Measurements from ENCODE around the gene GALNT3. TPM values are rescaled to one million over a fixed set of nuclear protein-coding genes. Genes with fewer than 3 reads are reported as not detected.

GALNT3 gene
- total and polyA plus RNA-seq, 2 of the 13 experiments (the other 11 are each of a cell fraction or from before 2014, with no cell fraction given) = 0.29 to 0.30 TPM

DNA sequence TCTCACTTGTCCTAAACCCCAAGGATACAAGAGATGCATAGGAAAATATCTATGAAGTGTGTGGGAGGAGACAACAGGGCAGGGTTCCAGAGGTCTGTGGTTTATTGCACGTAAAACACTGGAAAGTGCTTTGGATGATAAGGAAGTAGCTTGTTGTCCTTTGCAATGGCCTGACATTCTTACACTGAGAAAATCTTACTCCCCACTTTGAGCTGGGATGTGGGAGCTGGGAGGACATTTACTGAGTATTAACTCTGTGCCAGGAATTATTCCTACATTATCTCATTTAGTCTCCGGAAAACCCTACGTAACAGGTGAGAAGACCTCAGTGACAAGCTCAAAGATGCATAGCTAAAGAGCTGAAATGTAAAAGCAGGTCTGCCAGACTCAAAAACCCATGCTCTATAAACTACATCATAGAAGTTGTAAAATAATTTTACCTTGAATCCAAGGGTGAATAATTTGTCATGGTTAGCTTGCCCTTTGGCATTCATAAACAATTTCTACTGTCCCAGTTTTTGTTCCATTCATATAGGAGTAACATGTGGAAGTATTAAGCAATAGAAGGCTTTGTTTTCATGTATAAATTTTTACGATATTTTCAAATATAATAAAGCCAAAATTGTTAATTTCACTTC lies 9.2 kb upstream of the GALNT3 start:
- TF ChIP-seq EEA1 (CRISPR knock-in tag; IDR thresholded peaks at IDR 0.05; ENCODE audit: borderline replicate concordance) = no peak
- TF ChIP-seq ZEB1 (IDR thresholded peaks at IDR 0.05; ENCODE audit: insufficient replicate concordance, low read depth) = no peak
- no peak for TF ChIP-seq LCORL (IDR thresholded peaks at IDR 0.05)
- TF ChIP-seq LCORL (CRISPR knock-in tag; IDR thresholded peaks at IDR 0.05) = no peak
- TF ChIP-seq ZNF660 (CRISPR knock-in tag; IDR thresholded peaks at IDR 0.05; ENCODE audit: borderline replicate concordance, low read depth) = no peak
- TF ChIP-seq, protein P1, sequence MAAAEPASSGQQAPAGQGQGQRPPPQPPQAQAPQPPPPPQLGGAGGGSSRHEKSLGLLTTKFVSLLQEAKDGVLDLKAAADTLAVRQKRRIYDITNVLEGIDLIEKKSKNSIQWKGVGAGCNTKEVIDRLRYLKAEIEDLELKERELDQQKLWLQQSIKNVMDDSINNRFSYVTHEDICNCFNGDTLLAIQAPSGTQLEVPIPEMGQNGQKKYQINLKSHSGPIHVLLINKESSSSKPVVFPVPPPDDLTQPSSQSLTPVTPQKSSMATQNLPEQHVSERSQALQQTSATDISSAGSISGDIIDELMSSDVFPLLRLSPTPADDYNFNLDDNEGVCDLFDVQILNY (CRISPR knock-in tag; conservative IDR thresholded peaks at IDR 0.05) = no peak
- no peak for TF ChIP-seq MAFF (IDR thresholded peaks at IDR 0.05; ENCODE audit: low read depth, low read length)
- TF ChIP-seq ZNF337 (CRISPR knock-in tag; IDR thresholded peaks at IDR 0.05; ENCODE audit: borderline replicate concordance, low read depth) = no peak
- no TSS peak for BruUV-seq (replicated peaks)
- H4K20me1 ChIP-seq (ENCODE audit: insufficient read depth, low read length) = no peaks in the 10 kb centered on the region
- H3K79me2 ChIP-seq (ENCODE audit: insufficient read depth, low read length) = no peaks in the 10 kb centered on the region
- ChIA-PET CTCF (ENCODE audit: low intra/inter-chr PET ratio, low total read pairs) (no interaction called here), POLR2A (no interaction called here)
- H3K36me3 ChIP-seq (replicated peaks in 1 of 2; ENCODE audit: control insufficient read depth in 1 of 2, insufficient read depth in 2 of 2, low read length in 2 of 2) = no peaks in the 10 kb centered on the region
- no peak overlapping the region for H3K27ac ChIP-seq (ENCODE audit: extremely low read length, insufficient read depth, low read length)
- in situ Hi-C loops (cut with HindIII; ENCODE audit: extremely low pct_ligation_motif_present, low pct_unique_long_range_greater_than_20kb) (no loop called here), intact Hi-C loops (cut with micrococcal nuclease; ENCODE audit: unreplicated experiment) (no loop called here)
- H3K4me3 ChIP-seq (replicated peaks in 1 of 3; ENCODE audit: insufficient read depth in 1 of 3, low read depth in 2 of 3, low read length in 3 of 3) = no peak overlapping the region
- no peaks in the 10 kb centered on the region for H3K4me1 ChIP-seq (ENCODE audit: insufficient read depth, low read length)
- DNase-seq (ENCODE audit: low spot score) (no peak), ATAC-seq (no peak), FAIRE-seq (no peak)
- no peak overlapping the region for H2AFZ ChIP-seq (ENCODE audit: low read length)
- no peak overlapping the region for H3K4me2 ChIP-seq (ENCODE audit: low read depth, low read length)
- H3K27me3 ChIP-seq (ENCODE audit: control insufficient read depth in 1 of 2, insufficient read depth in 2 of 2, low read length in 2 of 2) = no peaks in the 10 kb centered on the region
- WGBS (ENCODE audit: low lambda C conversion rate) = 49% methylated on average over 4 of the region's 4 CpGs
- H3K9me3 ChIP-seq (ENCODE audit: low read length) = no peaks in the 10 kb centered on the region
- H3K9ac ChIP-seq (ENCODE audit: insufficient read depth, low read depth, low read length) = no peak overlapping the region

DNA sequence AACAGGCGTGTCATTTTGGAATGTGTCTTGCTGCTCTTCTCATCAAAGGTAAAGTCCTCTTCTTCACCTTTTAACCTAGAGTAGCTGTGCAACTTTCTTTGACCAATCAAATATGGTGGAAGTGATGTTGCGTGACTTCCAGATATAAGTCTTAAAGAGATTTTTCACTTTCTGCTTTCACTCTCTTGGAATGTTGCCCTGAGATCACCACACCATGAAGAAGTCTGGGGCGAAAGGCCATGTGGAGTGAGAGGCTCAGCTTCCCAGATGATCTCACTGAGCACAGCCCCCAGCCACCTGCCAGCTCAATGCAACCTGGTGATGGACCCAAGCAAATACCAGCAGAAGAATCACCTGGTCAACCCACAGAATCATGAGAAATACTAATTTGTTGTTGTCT lies 7.1 kb upstream of the GALNT3 start:
- intact Hi-C loops (cut with micrococcal nuclease; ENCODE audit: unreplicated experiment) = no loop called here
- H3K4me1 ChIP-seq (ENCODE audit: insufficient read depth, low read length) = no peaks in the 10 kb centered on the region
- H3K9me3 ChIP-seq (ENCODE audit: low read length) = no peaks in the 10 kb centered on the region
- TF ChIP-seq, protein P2, sequence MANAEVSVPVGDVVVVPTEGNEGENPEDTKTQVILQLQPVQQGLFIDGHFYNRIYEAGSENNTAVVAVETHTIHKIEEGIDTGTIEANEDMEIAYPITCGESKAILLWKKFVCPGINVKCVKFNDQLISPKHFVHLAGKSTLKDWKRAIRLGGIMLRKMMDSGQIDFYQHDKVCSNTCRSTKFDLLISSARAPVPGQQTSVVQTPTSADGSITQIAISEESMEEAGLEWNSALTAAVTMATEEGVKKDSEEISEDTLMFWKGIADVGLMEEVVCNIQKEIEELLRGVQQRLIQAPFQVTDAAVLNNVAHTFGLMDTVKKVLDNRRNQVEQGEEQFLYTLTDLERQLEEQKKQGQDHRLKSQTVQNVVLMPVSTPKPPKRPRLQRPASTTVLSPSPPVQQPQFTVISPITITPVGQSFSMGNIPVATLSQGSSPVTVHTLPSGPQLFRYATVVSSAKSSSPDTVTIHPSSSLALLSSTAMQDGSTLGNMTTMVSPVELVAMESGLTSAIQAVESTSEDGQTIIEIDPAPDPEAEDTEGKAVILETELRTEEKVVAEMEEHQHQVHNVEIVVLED (CRISPR knock-in tag; IDR thresholded peaks at IDR 0.05; ENCODE audit: borderline replicate concordance) = no peak
- no peak for TF ChIP-seq ZNF335 (CRISPR knock-in tag; IDR thresholded peaks at IDR 0.05)
- TF ChIP-seq ZFP36L2 (CRISPR knock-in tag; IDR thresholded peaks at IDR 0.05) = no peak
- no peak for DNase-seq (ENCODE audit: low spot score)
- H3K27me3 ChIP-seq (ENCODE audit: control insufficient read depth in 1 of 2, insufficient read depth in 2 of 2, low read length in 2 of 2) = no peaks in the 10 kb centered on the region
- no peaks in the 10 kb centered on the region for H3K79me2 ChIP-seq (ENCODE audit: insufficient read depth, low read length)
- no peak overlapping the region for H3K9ac ChIP-seq (ENCODE audit: insufficient read depth, low read depth, low read length)
- BruUV-seq (replicated peaks) = no TSS peak
- no peak overlapping the region for H3K4me3 ChIP-seq (replicated peaks in 1 of 3; ENCODE audit: insufficient read depth in 1 of 3, low read depth in 2 of 3, low read length in 3 of 3)
- H3K4me2 ChIP-seq (ENCODE audit: low read depth, low read length) = no peak overlapping the region
- no peaks in the 10 kb centered on the region for H4K20me1 ChIP-seq (ENCODE audit: insufficient read depth, low read length)
- H2AFZ ChIP-seq (ENCODE audit: low read length) = no peak overlapping the region
- H3K36me3 ChIP-seq (replicated peaks in 1 of 2; ENCODE audit: control insufficient read depth in 1 of 2, insufficient read depth in 2 of 2, low read length in 2 of 2) = no peaks in the 10 kb centered on the region
- no peak for FAIRE-seq
- 41% methylated on average over 3 of the region's 3 CpGs for WGBS (ENCODE audit: low lambda C conversion rate)
- ChIA-PET CTCF (ENCODE audit: low intra/inter-chr PET ratio, low total read pairs) (no interaction called here), POLR2A (no interaction called here)
- ATAC-seq = no peak
- in situ Hi-C loops (cut with HindIII; ENCODE audit: extremely low pct_ligation_motif_present, low pct_unique_long_range_greater_than_20kb) = no loop called here
- no peak overlapping the region for H3K27ac ChIP-seq (ENCODE audit: extremely low read length, insufficient read depth, low read length)

Data from HepG2 (cell line).